ENCODE results near the gene ARMC9. TPM values are rescaled to one million over a fixed set of nuclear protein-coding genes. Genes with fewer than 3 reads are reported as not detected.

The ARMC9 gene
- total and polyA plus RNA-seq, 2 of the 13 experiments (the other 11 are each of a cell fraction or from before 2014, with no cell fraction given) = 9.1 to 12.8 TPM

- TF ChIP-seq PRDM15 (CRISPR knock-in tag; IDR thresholded peaks at IDR 0.05) (no peak), ZNF557 (CRISPR knock-in tag; IDR thresholded peaks at IDR 0.05) (no peak), ZNF232 (CRISPR knock-in tag; IDR thresholded peaks at IDR 0.05; ENCODE audit: borderline replicate concordance) (no peak), FOXA1 (IDR thresholded peaks at IDR 0.05) (peak; percentile 41; the same call in 1 of the 2 replicates), FOXA1 (CRISPR knock-in tag; IDR thresholded peaks at IDR 0.05) (no peak), POLR2AphosphoS5 (IDR thresholded peaks at IDR 0.05; ENCODE audit: low read depth, low read length) (no peak), CBX2 (IDR thresholded peaks at IDR 0.05; ENCODE audit: low read depth, low read length) (no peak), CBX2 (CRISPR knock-in tag; IDR thresholded peaks at IDR 0.05; ENCODE audit: low read depth) (no peak), ZNF737 (CRISPR knock-in tag; IDR thresholded peaks at IDR 0.05; ENCODE audit: borderline replicate concordance) (no peak), FOXK2 (IDR thresholded peaks at IDR 0.05) (no peak), ZBTB40 (IDR thresholded peaks at IDR 0.05) (peak; percentile 18; the same call in 1 of the 2 replicates), ZBTB40 (CRISPR knock-in tag; IDR thresholded peaks at IDR 0.05) (no peak), LCORL (IDR thresholded peaks at IDR 0.05) (0 out of 2 replicates have a peak, but pooled peaks have one; percentile 6), LCORL (CRISPR knock-in tag; IDR thresholded peaks at IDR 0.05) (no peak), TRIM22 (IDR thresholded peaks at IDR 0.05) (peak; percentile 80; the same call in 1 of the 2 replicates), ATM (IDR thresholded peaks at IDR 0.05; ENCODE audit: borderline replicate concordance) (peak; percentile 37; the same call in 1 of the 2 replicates)
These were observed 182.8 kb downstream of the ARMC9 start (continued) for GRCh38 chr2:231380991-231381847.

Data from HepG2 (cell line).